ENCODE measurements around the gene RUNX1.

GRCh38 chr21:34830386-34831170, 218.5 kb downstream of the RUNX1 start:
- TF ChIP-seq, protein P1, sequence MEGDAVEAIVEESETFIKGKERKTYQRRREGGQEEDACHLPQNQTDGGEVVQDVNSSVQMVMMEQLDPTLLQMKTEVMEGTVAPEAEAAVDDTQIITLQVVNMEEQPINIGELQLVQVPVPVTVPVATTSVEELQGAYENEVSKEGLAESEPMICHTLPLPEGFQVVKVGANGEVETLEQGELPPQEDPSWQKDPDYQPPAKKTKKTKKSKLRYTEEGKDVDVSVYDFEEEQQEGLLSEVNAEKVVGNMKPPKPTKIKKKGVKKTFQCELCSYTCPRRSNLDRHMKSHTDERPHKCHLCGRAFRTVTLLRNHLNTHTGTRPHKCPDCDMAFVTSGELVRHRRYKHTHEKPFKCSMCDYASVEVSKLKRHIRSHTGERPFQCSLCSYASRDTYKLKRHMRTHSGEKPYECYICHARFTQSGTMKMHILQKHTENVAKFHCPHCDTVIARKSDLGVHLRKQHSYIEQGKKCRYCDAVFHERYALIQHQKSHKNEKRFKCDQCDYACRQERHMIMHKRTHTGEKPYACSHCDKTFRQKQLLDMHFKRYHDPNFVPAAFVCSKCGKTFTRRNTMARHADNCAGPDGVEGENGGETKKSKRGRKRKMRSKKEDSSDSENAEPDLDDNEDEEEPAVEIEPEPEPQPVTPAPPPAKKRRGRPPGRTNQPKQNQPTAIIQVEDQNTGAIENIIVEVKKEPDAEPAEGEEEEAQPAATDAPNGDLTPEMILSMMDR (IDR thresholded peaks at IDR 0.05 in 8 of 11, conservative IDR thresholded peaks at IDR 0.05 in 3 of 11): no peak
- no peak for TF ChIP-seq POLR2A (IDR thresholded peaks at IDR 0.05)

Measured in spleen (tissue), 7 donors.